ENCODE results near the gene MEDAG. TPM values are rescaled to one million over a fixed set of nuclear protein-coding genes. Genes with fewer than 3 reads are reported as not detected.

MEDAG gene
- total RNA-seq, 1 donor from 2014 or later: 19.0 TPM

- peak overlapping the region; percentile 100 for H3K27ac Mint-ChIP-seq (ENCODE audit: unreplicated experiment)
- H3K4me3 Mint-ChIP-seq (ENCODE audit: unreplicated experiment): peak overlapping the region; percentile 60
- peaks cover 78% of the 10 kb centered on the region for H3K4me1 Mint-ChIP-seq (ENCODE audit: low read depth)
- no peak for DNase-seq (ENCODE audit: low spot score)
- H3K27me3 Mint-ChIP-seq (ENCODE audit: low read depth): no peaks in the 10 kb centered on the region
- no peak for TF ChIP-seq CTCF (IDR thresholded peaks at IDR 0.05)
- no peaks in the 10 kb centered on the region for H3K9me3 Mint-ChIP-seq (ENCODE audit: low read depth)
- H3K36me3 Mint-ChIP-seq (ENCODE audit: low read depth): no peaks in the 10 kb centered on the region
Observed at GRCh38 chr13:30870049-30870884, 35.8 kb upstream of the MEDAG start.

GRCh38 chr13:30870916-30871587, 35.0 kb upstream of the MEDAG start:
- Mint-ChIP-seq H3K4me3 (ENCODE audit: unreplicated experiment) (peak overlapping the region; percentile 43), H3K4me1 (ENCODE audit: low read depth) (peaks cover 71% of the 10 kb centered on the region), H3K9me3 (ENCODE audit: low read depth) (no peaks in the 10 kb centered on the region), H3K36me3 (ENCODE audit: low read depth) (no peaks in the 10 kb centered on the region), H3K27me3 (ENCODE audit: low read depth) (no peaks in the 10 kb centered on the region), H3K27ac (ENCODE audit: unreplicated experiment) (peak overlapping the region; percentile 100)
- no peak for DNase-seq (ENCODE audit: low spot score)
- TF ChIP-seq CTCF (IDR thresholded peaks at IDR 0.05): no peak

- no peak for TF ChIP-seq CTCF (IDR thresholded peaks at IDR 0.05)
- Mint-ChIP-seq H3K27me3 (ENCODE audit: low read depth) (no peaks in the 10 kb centered on the region), H3K27ac (ENCODE audit: unreplicated experiment) (peak overlapping the region; percentile 97), H3K9me3 (ENCODE audit: low read depth) (no peaks in the 10 kb centered on the region), H3K4me1 (ENCODE audit: low read depth) (peaks cover 70% of the 10 kb centered on the region), H3K36me3 (ENCODE audit: low read depth) (no peaks in the 10 kb centered on the region), H3K4me3 (ENCODE audit: unreplicated experiment) (no peak overlapping the region)
- DNase-seq (ENCODE audit: low spot score): no peak
Observed at GRCh38 chr13:30871588-30872275, 34.3 kb upstream of the MEDAG start.

GRCh38 chr13:30872276-30872594, 33.8 kb upstream of the MEDAG start:
- no peaks in the 10 kb centered on the region for H3K36me3 Mint-ChIP-seq (ENCODE audit: low read depth)
- H3K27ac Mint-ChIP-seq (ENCODE audit: unreplicated experiment): peak overlapping the region; percentile 97
- no peaks in the 10 kb centered on the region for H3K27me3 Mint-ChIP-seq (ENCODE audit: low read depth)
- no peak for DNase-seq (ENCODE audit: low spot score)
- H3K4me1 Mint-ChIP-seq (ENCODE audit: low read depth): peaks cover 71% of the 10 kb centered on the region
- H3K9me3 Mint-ChIP-seq (ENCODE audit: low read depth): no peaks in the 10 kb centered on the region
- no peak for TF ChIP-seq CTCF (IDR thresholded peaks at IDR 0.05)
- H3K4me3 Mint-ChIP-seq (ENCODE audit: unreplicated experiment): no peak overlapping the region

All from chondrocyte (in vitro differentiated cells).